Renal cortex interstitium (tissue), 15 donors: ENCODE measurements around the gene GPR132. TPM values are rescaled to one million over a fixed set of nuclear protein-coding genes. Genes with fewer than 3 reads are reported as not detected.
"Not testable (repeated sequence)": the region's sequence is repeated elsewhere in the genome, so short reads cannot be mapped to it uniquely, and the experiment has no call there.

Source experiments
- DNase-seq, 11 donors: peaks; one replicate each; pipeline ENCODE4 v3.0.0-alpha.2; 2013; ENCODE audit warnings: low read depth in 9 of 11, low spot score in 4 of 11; ENCODE audit errors: extremely low read depth in 1 of 11
- long read RNA-seq, 16 experiments: transcript quantifications; one replicate each; lab custom pipeline, GENCODE V29; 2026
- polyA plus RNA-seq, 3 donors: library from polyadenylated mRNA; unstranded; fragments of 120-200 nt; gene quantifications; one replicate each; pipeline ENCODE4 v1.2.1, GENCODE V29; 2013; ENCODE audit not compliant: insufficient read length in 3 of 3

GPR132 gene
- under 1 TPM; 0.26 to 0.83 (median 0.50) TPM for polyA plus RNA-seq
- long read RNA-seq, donor 1, result 0 reads
- long read RNA-seq, donor 2, result 0 reads
- long read RNA-seq, donor 3, result 0 reads
- long read RNA-seq, donor 4, result 0 reads
- long read RNA-seq, donor 5, result 0 reads
- long read RNA-seq, donor 6, result 0 reads
- long read RNA-seq, donor 7, result 0 reads
- long read RNA-seq, donor 8, result 0 reads
- long read RNA-seq, donor 9, partial matches to known transcripts, result 0 of 1 reads
- long read RNA-seq, donor 9, other reads (novel, unspliced or antisense), result 0 of 1 reads
- long read RNA-seq, donor 10, result 0 reads
- long read RNA-seq, donor 11, result 0 reads
- long read RNA-seq, donor 12, result 0 reads
- long read RNA-seq, donor 13, result 0 reads
- long read RNA-seq, donor 14, result 0 reads
- long read RNA-seq, donor 15, result 0 reads
- long read RNA-seq, donor 16, result 0 reads

- DNase-seq, result no peak
These were observed at the start of gene GPR132 for GRCh38 chr14:105065280-105066228. GPR132 (minus strand) TSS chr14:105065430; CDS start chr14:105055420, 10,010 bp downstream.

GRCh38 chr14:105109243-105109642 is 44.0 kb upstream of the GPR132 start:
- DNase-seq, result not testable (repeated sequence)

DNA sequence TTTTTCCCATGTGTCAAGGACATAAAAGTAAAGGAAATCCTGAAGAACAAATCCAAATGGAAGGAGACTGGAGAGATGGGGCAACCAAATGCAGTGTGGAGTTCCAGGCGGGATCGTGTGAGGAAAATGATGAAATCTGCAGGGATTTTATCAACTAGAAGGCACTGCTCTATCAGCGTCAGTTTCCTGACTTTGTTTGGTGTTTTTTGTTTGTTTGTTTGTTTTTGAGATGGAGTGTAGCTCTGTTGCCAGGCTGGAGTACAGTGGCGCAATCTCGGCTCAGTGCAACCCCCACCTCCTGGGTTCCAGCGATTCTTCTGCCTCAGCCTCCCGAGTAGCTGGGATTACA is 43.3 kb upstream of the GPR132 start:
- DNase-seq, result no peak

DNA sequence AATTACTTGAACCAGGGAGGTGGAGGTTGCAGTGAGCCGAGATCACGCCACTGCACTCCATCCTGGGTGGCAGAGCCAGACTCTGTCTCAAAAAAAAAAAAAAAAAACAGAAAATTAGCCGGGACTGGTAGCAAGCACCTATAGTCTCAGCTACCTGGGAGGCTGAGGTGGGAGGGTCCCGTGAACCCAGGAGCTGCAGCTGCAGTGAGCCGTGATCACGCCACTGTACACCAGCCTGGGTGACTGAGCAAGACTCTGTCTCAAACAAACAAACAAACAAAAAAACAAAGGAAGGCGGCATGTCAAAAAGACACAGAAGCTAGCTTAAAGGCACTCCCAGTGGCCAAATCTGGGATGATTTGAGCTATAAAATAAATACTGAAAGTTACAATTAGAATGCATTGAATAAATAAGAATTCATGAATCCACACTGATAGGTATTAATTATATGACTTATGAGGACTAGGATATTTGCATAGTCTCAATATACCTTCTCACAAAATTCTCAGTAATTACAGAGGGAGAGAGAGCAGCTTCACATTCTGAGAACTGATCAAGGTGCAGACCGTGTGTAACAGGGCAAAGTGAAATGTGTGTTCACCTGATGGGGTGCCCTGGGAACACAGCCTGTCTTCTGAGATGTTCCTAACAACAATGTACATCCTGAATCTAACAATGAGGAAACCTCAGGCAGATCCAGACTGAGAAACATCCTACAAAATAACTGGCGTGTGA is 42.7 kb upstream of the GPR132 start:
- no peak for DNase-seq

DNA sequence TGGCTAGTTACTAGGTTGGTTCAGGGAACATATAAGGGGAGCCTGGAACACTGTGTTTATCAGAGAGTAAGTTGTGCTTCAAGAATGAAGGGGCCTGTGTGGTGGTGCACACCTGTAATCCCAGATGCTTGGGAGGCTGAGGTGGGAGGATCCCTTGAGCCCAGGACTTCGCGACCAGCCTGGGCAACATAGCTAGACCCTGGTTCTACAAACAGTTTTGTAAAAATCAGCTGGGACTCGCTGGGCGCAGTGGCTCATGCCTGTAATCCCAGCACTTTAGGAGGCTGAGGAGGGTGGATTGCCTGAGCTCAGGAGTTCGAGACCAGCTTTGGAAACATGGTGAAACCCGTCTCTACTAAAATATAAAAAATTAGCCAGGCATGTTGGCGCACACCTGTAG is 42.1 kb upstream of the GPR132 start:
- DNase-seq, result no peak

- no peak for DNase-seq
These were observed 39.9 kb upstream of the GPR132 start for GRCh38 chr14:105105158-105105557.

- no peak for DNase-seq
These were observed 37.7 kb upstream of the GPR132 start for GRCh38 chr14:105102893-105103292.

DNA sequence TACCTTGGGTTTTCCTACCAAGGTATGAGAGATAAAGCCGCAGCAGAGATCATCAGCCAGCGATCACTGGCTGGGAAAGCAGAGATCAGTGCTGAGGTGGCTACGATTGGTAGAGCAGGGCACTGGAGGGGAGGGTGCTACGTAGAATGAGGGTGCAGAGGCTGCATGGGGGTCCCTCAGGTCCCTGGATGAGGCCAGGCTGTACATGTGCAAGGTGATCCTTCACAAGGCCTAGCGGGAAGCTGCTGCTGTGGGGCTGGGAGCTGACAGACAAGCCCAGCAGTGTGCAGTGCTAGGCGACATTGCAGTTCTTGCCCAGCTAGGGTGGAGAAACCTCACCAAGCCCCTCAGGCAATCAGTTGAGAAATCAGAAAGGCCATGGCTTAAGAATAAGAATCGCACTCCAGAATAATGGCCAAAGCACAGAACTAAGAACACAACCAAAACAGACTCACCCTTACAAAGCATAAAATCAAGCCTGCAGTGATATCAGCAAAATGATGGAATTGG is 37.2 kb upstream of the GPR132 start:
- DNase-seq, result no peak

DNA sequence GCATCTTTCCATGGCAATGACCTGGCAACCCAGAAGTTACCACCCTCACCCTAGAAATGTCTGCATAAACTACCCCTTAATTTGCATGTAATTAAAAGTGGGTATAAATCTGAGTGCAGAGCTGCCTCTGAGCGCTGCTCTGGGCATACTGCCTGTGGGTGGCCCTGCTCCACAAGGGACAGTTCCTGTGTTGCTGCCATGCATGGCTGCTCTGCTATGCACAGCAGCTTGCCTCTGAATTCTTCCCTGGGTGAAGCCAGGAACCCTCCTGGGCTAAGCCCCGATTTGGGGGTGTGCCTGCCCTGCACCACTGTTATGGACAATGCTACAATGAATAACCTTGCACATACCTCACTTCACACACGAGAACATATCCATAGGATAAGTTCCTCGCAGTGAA is 35.7 kb upstream of the GPR132 start:
- DNase-seq, result no peak

- no peak for DNase-seq
These were observed 34.5 kb upstream of the GPR132 start for GRCh38 chr14:105099778-105100177.

- no peak for DNase-seq
These were observed 33.1 kb upstream of the GPR132 start for GRCh38 chr14:105098316-105098715.

DNA sequence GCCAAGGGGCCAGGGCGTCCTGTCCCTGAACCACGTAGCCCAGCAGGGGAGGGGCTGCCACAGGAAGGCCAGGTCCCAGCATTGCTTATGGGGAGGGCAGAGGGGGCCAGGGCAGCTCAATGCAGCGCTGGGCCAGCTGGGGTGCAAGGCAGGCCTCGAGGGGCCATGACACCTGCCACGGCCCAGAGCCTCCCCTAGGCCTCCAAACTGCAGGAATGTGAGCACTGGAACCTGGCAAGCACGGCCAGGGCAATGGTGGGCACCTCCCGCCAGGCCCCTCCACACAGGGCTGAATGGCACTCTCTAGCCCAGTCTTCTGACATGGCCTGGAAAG is 32.5 kb upstream of the GPR132 start:
- no peak for DNase-seq

- DNase-seq, result no peak
These were observed 31.1 kb upstream of the GPR132 start for GRCh38 chr14:105096206-105096875.

GRCh38 chr14:105095236-105095805 is 30.1 kb upstream of the GPR132 start:
- no peak for DNase-seq

DNA sequence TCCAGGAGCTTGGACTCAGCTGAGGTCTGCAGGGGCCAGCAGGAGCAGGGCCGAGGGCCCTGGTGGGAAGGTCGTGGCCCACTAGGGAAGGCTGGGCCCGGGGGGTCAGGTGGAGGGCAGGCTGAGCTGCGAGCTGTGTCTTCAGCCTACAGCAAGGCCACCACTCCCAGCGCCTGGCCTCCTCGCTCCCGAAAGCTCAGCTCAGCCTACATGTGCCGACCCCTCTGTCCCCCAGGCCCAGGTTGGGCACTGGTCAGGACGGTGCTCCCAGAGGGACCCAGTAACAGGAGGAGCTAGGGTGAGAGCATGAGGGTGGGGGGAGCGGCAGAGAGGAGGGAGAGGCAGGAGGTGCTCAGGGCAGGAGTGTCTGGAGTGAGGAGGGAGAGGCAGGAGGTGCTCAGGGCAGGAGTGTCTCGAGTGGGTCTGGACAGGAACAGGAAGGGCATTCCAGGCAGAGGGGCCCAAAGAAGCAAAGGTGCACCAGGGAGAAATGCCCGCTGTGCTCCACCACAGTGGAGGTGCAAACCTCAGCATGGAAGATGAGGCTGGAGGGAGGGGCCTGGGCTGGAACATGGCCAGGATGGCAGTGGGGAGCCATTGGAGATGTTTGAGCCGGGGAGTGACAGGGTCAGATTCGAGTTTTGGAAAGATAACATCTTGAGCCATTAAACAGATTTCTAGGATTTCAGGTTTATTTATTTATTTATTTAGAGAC is 29.1 kb upstream of the GPR132 start:
- no peak for DNase-seq

GRCh38 chr14:105093431-105094192 is 28.4 kb upstream of the GPR132 start:
- peak in 7 of 11 donors; percentile 55 to 80 (median 75) for DNase-seq

DNA sequence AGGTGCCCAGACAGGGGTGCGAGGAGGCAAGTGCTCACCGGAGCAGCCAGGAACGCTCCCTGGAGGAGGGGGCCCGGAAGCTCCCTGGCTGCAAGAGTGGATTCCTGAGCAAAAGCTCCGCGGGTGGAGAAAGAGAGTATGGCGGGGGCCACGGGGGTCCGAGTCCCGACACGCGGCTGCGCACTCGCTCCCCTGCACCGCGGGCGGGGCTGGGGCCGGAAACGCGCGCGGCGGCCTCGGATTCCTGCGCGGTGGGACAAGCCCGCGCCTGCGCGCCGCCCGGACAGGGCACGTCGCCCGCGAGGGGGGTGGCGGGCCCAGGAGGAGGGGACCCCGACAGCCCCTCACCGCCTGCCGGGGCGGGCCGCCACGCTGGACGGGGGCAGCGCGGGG is 27.8 kb upstream of the GPR132 start:
- peak in 3 of 11 donors; percentile 44 to 72 (median 55) for DNase-seq
